GM12865 (cell line): ENCODE results near the gene ZNF717.
"Not testable (repeated sequence)": the region's sequence is repeated elsewhere in the genome, so short reads cannot be mapped to it uniquely, and the experiment has no call there.

Experiments used
- DNase-seq: peaks from one replicate; pipeline ENCODE4 v3.0.0; 2010; ENCODE audit warnings: low read depth
- H3K4me3 ChIP-seq: 2 replicates; pipeline ENCODE4 v1.5.1; 2011; ENCODE audit warnings: mild to moderate bottlenecking, low read depth, low read length, control low read depth
- TF ChIP-seq, protein P1 (sequence below): IDR thresholded peaks from 2 replicates; pipeline ENCODE4 v1.5.1; 2011; ENCODE audit warnings: low read length, control low read depth, low read depth, inconsistent platforms; ENCODE audit not compliant: insufficient read depth; ENCODE audit errors: missing control alignments

ZNF717 gene

DNA sequence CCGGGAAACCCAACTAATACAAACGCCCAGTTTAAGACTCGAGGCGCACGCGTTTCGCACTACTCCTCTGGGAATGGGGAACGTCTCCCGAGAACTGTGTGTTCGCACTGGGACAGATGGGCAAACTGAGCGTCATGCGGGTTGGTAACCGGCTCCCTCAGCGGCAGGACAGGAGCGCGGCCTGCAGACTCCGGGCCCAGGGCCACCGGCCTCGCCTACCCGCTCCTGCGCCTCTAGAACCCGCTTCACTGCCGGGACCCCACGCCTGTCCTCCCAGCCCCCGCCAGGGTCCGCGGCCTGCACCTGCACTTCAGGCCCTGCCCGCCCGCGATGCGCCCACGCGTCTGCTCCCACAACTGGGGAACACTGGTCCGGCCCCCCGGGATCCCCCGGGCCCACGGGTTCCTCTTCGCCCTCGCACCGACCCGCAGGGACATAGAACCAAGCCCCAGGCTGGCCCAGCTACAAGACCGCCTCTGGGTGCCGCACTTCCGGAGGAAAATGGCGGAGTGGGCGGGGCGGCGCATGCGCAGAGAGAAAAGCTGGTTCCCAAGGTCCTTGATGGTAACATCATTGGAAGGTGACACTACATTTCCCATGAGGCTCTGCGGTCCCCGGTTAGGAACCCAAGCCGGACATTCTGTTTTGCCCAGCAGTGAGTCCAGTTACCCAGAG is at the start of gene ZNF717:
Gene ZNF717 (minus strand): TSS at position 469 of the 675 bp plus-strand sequence. CDS start 2,187 bp downstream, outside the sequence.
- peak within 1 kb of the TSS; percentile 67 for H3K4me3 ChIP-seq
- DNase-seq: peak; percentile 94

- DNase-seq, H3K4me3 ChIP-seq: not testable (repeated sequence)
Observed at GRCh38 chr3:75831076-75831475, 45.7 kb upstream of the ZNF717 start.

DNA sequence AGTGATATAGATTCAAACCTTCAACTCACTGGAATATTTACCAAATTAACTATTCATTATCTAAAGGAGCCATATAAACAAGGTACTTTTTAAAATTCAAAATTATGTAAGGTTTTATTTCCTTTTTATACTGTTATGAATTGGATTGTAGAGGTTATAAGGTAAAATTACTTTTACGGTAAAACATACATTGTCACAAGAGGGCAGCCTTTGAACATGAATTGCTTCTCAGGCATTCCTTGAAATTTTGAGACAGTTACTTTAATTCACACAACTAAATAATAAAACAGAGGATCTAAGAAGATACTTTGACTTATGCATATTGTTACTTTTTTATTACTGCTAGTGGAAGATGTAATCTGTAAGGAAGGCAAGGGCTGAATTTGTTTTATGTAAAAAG is 32.7 kb upstream of the ZNF717 start:
- not testable (repeated sequence) for H3K4me3 ChIP-seq, DNase-seq

- DNase-seq, H3K4me3 ChIP-seq: not testable (repeated sequence)
Observed at GRCh38 chr3:75816287-75817180, 31.2 kb upstream of the ZNF717 start.

- TF ChIP-seq, protein P1, sequence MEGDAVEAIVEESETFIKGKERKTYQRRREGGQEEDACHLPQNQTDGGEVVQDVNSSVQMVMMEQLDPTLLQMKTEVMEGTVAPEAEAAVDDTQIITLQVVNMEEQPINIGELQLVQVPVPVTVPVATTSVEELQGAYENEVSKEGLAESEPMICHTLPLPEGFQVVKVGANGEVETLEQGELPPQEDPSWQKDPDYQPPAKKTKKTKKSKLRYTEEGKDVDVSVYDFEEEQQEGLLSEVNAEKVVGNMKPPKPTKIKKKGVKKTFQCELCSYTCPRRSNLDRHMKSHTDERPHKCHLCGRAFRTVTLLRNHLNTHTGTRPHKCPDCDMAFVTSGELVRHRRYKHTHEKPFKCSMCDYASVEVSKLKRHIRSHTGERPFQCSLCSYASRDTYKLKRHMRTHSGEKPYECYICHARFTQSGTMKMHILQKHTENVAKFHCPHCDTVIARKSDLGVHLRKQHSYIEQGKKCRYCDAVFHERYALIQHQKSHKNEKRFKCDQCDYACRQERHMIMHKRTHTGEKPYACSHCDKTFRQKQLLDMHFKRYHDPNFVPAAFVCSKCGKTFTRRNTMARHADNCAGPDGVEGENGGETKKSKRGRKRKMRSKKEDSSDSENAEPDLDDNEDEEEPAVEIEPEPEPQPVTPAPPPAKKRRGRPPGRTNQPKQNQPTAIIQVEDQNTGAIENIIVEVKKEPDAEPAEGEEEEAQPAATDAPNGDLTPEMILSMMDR: no peak
- no peak overlapping the region for H3K4me3 ChIP-seq
- no peak for DNase-seq
Observed at GRCh38 chr3:75814797-75815196, 29.4 kb upstream of the ZNF717 start.

DNA sequence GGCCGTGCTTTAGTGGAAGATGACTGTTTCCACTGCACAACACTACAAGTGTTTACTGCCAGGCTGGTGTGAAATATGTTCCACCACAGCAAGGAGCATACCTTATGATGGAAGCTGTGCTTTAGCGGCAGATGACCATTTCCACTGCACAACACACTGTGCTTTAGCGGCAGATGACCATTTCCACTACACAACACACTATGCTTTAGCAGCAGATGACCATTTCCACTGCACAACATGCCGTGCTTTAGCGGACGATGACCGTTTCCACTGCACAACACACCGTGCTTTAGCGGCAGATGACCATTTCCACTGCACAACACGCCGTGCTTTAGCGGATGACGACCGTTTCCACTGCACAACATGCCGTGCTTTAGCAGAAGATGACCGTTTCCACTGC is 2.8 kb downstream of the ZNF717 start:
- TF ChIP-seq, protein P1: no peak
- DNase-seq: no peak
- H3K4me3 ChIP-seq: no peak overlapping the region

GRCh38 chr3:75781079-75781745 is 4.1 kb downstream of the ZNF717 start:
- DNase-seq: peak; percentile 70
- no peak overlapping the region for H3K4me3 ChIP-seq
- TF ChIP-seq, protein P1: no peak

DNA sequence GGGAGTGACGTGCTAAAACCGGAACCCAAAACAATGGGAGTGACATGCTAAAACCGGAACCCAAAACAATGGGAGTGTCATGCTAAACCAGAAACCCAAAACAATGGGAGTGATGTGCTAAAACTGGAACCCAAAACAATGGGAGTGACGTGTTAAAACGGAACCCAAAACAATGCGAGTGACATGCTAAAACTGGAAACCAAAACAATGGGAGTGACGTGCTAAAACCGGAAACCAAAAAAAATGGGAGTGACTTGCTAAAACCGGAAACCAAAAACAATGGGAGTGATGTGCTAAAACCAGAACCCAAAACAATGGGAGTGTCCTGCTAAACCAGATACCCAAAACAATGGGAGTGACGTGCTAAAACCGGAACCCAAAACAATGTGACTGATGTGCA is 7.6 kb downstream of the ZNF717 start:
- DNase-seq, H3K4me3 ChIP-seq: not testable (repeated sequence)

DNA sequence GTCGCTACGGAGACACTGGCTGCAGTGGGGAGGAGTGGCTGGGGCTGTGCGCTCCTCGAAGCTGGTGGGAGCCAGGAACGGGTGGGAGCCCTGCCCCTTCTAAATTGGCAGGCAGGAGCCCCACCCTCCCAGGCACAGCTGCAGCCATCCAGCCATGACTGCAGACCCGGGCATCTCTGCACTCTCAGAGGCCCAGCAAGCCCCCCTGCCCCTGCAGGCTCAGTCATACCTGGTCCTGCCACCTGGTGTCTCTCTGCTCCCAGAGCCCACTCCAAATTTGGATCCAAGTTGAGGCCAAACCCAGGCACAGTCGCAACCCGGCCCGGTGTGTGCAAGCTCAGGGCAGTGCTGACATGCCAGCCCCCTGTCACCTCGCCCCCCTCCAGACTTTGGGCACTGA is 13.7 kb downstream of the ZNF717 start:
- H3K4me3 ChIP-seq, DNase-seq: not testable (repeated sequence)
